GM18505 (cell line): ENCODE data around the gene RNU1-1.
"Not testable (repeated sequence)": the region's sequence is repeated elsewhere in the genome, so short reads cannot be mapped to it uniquely, and the experiment has no call there.

Experiments
- ATAC-seq: cut with Tn5 transposase; IDR thresholded peaks from one replicate; pipeline ENCODE4 v1.9.1; 2021; ENCODE audit not compliant: unreplicated experiment
- POLR2A ChIP-seq: IDR thresholded peaks from 4 replicates; pipeline ENCODE4 v1.6.1; 2011; ENCODE audit warnings: borderline replicate concordance; ENCODE audit not compliant: insufficient read depth, insufficient read length; ENCODE audit errors: extremely low read depth

RNU1-1 gene

DNA sequence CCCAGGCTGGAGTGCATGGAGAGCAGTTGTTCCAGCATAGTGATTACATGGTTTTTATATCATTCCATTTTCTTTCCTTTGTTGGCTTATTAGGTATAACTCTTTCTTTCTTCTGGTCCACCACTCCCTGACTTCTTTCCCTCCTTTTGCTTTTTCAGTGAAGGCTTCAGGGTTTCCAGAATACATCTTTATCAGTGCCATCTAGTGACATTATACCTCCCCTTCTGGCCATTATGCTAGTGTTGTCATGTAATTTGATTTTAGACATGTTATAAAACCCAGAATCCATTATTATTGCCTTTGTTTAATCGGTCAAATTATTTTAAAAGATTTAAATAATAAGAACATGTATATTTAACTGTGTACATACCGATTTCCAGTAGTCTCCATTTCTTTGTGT is 10.6 kb downstream of the RNU1-1 start:
- TF ChIP-seq POLR2A, result no peak
- no peak for ATAC-seq

DNA sequence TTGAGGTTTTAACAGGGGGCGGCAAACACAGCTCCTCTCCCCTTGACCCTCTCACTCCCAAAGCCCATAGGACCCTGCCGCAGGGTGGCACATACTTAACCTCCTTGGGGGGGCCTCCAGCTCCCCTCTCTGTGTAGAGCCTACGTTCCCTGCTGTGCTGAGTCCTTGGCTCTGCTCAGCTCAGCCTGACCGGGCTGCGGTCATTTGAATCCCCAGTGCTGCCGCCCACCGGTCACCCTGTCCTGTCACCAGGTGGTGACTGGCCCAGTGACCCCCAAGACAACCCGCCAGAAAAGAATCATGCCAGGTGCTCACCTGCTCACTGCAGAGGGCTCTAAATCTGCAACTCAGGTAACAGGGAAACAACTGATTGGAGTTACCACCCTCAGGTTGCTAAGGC is 12.6 kb downstream of the RNU1-1 start:
- not testable (repeated sequence) for ATAC-seq

DNA sequence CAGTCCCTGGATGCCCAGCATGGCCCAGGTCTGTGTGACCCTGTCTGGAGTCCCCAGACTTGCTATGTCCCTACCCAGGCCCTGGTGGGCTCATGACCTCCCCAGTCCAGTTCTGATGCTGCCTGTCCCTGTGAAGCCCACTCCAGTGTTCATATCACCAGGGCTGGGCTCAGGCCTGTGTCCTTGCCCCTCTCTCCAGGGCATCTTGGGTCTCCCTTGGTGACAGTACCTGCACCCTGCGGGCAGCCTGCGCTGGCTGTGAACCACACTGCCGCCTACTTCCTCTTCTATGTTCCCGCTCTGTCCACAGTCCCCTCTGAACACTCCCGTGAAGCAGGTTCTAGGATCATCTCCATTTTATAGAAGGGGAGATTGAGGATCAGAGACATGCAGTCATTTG is 13.1 kb downstream of the RNU1-1 start:
- ATAC-seq, result not testable (repeated sequence)

DNA sequence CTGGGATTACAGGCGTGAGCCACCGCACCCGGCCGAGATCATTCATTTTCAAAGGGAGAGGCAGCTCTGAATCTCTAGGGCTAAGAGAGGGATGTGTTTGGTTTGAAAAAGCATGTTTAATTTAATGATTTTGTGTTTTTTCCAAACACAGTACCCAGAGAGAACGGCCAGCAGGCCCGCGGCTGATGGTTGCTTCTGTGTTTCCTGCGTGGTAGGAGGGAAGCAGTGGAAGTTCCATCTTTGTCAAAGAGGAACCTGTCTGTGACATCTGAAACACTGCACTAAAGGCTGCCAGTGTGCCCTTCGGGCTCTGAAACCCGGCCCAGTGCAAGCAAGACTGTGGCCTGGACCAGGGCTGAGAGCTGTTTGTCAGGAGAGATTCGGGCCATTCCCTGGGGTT is 13.6 kb downstream of the RNU1-1 start:
- not testable (repeated sequence) for ATAC-seq

DNA sequence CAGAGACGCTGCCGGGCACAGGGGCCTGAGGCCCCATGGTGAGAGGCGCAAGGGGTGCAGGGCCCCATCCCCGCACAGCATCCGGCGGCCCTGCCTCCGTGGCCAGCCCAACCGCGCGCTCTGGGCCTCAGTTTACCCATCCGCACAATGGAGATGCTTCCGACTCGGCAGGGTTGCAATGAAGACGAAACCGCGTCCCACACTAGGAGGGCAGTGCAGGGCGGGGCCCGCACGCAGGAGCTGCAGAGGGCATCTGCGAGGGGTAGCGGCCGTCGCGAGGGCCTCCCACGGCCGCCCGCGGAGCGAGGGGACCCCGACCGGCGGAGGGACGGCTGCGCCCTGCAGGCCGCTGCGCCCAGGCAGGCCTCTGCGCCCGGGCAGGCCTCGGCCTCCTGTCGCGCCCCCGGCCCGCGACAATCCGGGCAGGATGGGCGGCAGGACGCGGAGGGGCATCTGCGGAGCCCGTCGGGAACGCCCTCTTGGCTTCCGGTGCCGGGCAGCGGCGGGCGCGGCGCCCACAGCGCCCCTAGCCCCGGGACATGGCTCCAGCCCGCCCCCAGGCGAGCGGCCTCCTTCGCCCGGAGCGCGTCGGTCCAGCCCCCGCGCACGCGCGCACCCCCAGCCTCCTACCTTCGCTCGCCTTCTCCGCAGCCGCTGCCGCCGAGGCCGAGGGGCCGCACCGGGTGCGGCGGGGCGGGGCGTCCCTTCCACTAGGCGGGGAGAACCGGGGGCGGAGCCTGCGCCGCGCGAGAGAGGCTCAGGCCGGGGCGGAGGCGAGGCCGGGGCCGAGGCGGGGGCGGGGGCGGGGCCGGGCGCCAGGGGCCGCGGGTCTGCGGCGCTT is 15.3 kb downstream of the RNU1-1 start:
- peak; percentile 56 for TF ChIP-seq POLR2A
- peak; percentile 84 for ATAC-seq

DNA sequence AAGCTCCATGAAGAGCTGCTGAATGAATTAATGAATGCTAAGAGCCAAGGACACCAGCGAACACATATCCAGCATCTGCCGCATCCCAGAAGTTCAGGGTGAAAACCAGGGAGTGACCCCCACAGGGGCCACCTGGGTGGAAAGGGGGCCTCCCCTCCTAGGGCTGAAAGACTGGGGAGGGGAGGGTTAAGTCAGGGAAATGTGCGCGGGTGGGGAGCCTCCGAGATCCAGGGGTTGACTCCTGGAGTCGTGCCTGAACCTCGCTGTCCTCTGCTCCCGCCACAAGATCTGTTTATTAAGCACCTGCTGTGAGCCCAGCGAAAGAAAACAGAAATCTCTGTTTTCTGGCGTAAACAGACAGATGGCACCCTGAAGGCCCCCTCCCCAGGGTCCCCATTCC is 16.0 kb downstream of the RNU1-1 start:
- not testable (repeated sequence) for ATAC-seq

DNA sequence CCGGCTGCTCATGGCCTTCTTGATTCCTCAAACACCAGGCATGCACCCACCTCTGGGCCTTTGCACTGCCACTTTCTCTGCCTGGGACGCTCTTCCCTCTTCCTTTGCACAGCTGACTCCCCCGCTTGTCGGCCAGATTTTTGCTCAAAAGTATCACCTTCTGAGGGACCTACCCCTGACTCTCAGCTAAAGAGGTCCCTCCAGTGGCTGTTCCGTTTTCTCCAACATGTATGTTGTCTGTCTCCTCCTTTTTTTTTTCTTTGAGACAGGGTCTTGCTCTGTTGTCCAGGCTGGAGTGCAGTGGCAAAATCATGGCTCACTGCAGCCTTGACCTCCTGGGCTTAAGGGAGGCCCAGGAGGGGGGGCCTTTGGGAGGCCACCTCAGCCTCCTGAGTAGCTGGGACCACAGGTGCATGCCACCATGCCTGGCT is 16.6 kb downstream of the RNU1-1 start:
- ATAC-seq, result not testable (repeated sequence)

DNA sequence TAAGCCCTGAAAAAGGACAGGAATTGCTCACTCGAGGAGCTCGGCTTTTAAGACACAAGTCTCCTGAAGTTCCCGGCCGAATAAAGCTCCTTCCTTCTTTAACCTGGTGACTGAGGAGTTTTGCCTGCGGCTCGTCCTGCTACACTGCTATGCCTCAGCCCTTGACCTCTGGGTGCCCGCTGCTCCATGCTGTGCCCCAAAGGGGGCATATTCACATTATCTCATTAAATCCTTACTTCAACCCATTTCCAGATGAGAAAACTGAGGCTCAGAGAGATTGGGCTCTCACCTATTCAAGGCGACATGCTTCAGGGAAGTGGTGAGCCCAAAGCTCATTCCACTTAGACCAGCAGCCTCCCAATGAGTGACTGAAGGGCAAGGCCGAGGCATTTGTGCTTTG is 20.4 kb downstream of the RNU1-1 start:
- ATAC-seq, result not testable (repeated sequence)

DNA sequence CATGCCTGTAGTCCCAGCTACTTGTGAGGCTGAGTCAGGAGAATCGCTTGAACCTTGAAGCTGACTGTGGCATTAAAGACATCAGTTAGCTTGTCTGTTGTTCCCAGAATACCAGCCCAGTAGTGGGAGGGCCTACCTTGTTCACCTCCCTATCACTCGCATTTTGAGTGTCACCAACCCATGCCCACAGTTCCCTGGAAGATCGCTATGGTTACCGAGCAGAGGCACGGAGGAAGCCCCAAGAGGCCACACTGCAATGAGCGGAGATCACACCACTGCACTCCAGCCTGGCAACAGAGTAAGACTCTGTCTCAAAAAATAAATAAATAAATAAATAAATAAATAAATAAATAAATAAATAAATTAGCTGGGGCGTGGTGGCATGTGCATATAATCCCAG is 21.1 kb downstream of the RNU1-1 start:
- ATAC-seq, result not testable (repeated sequence)

DNA sequence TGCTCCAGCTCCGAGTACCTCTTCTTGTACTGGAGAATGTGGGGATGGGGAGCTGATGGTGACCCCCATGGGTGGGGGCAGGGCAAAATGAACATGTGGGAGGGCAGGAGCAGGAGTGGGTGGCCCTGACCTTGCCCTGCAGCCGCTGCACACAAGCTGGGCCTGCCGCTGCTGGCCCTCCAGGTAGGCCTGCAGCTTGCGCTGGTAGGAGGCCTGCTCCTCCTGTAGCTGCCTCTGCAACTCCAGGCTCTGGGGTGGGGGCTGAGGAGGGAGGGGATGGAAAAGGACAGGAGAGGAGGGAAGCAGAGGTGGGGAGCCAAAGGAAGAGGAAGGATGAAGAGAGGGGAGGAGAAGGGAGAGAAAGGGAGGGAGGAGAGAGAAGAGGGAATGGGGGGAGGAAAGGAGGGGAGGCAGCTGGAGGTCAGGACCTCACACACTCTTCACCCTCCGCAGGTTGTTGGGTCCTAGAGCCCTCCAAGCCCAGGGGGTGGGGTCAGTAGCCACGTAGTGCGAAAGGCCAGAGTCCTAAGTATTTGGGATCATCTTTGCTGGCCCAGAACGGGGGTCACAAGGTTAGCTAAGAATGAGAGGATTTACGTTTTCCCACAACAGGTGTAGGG is 22.9 kb downstream of the RNU1-1 start:
- ATAC-seq, result no peak
- no peak for TF ChIP-seq POLR2A

DNA sequence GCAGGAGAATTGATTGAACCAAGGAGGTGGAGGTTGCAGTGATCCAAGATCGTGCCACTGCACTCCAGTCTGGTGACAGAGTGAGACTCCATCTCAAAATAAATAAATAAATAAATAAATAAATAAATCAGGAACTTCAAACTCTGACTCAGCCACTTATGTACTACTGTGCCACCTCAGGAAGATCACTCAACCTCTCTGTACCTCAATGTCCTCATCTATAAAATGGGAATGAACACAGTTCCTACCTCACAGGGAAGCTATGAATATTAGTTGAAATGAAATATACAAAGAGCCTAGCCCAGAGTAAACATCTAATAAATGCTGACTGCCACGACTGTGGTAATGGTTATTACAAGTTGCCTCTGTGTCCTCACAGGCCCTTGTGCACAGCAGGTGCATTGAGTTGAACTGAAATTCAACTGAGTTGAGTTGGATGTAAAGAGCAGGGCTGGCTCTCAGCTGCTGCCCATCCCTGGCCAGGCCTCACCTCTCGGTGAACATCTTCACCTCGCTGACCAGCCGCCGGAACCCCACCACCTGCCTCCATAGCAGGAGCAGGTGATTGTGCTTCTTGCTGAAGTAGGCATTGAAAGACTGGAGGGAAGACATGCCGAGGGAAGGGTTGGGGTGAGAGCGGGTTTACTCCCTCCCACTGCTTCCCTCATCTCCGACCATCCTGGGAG is 24.7 kb downstream of the RNU1-1 start:
- not testable (repeated sequence) for ATAC-seq

DNA sequence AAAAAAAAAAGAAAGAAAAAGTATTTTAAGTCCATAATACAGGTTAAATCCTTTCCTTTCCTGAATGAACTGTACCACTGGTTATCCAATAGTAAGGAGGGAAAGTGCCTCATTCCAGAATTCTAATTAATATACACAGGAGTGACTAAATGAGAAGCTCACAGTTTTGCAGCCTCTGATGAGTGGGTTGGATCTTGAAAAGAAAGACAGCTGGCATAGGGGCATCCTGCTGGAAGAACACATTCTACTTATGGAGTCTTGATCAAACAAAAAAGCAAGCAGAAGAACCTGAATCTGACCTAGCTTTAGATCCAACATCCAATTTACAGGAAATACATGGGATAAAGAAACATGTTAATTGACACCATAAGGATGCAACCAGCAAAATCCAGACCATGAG is 27.1 kb downstream of the RNU1-1 start:
- not testable (repeated sequence) for ATAC-seq

DNA sequence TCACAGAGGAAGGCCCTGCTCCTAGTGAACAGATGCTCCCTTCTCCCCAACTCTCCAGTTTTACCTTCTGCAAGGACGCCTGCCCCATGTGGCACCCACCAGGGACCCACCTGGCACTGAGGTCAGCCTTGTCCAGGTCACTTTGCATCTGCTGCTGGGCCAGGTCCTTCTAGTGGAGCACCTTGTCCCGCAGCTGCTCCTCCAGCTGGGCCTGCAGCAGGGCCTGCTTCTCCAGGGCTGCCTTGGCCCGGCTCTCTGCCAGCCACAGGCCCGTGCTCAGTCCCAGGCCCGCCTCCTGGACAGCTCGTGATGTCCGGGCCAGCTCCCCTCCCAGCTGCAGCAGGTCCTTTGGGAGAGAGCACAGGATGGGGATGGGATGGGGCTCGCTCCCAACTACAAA is 27.8 kb downstream of the RNU1-1 start:
- not testable (repeated sequence) for ATAC-seq

DNA sequence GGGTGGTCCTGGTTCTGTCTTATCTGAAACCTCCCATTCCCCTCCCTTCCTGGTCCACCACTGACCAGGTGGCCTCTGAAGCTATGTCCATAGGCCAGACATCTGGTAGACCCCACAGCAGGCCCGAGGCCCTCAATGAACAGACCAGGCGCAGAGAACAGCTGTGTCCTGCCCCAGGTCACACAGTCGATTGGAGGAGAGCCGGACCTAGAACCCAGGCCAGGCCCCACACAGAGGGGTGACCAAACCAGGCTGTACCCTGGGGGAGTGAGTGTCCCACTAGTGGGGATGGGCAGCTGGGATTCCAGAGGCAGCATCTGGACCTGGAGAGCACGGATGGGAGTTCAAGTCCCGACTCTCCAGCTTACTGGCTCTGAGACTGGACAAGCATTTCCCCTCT is 29.2 kb downstream of the RNU1-1 start:
- no peak for TF ChIP-seq POLR2A
- no peak for ATAC-seq

DNA sequence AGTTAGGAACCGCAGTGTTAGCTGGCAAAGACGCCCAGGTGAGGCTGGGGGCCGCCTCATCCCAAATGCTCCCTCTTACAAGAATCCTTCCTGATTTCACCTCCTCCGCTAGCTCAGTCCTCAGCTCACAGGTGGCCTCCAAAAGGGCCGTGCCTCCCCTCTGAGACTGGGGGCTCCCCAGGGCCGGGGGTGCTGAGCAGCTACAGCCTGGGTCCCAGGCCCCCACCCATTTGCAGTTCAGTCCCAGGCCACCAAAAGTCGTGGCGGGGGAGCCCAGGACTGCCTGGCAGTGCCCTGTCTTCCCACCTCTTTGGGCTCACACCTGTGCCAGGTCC is 29.6 kb downstream of the RNU1-1 start:
- ATAC-seq, result no peak
- no peak for TF ChIP-seq POLR2A

DNA sequence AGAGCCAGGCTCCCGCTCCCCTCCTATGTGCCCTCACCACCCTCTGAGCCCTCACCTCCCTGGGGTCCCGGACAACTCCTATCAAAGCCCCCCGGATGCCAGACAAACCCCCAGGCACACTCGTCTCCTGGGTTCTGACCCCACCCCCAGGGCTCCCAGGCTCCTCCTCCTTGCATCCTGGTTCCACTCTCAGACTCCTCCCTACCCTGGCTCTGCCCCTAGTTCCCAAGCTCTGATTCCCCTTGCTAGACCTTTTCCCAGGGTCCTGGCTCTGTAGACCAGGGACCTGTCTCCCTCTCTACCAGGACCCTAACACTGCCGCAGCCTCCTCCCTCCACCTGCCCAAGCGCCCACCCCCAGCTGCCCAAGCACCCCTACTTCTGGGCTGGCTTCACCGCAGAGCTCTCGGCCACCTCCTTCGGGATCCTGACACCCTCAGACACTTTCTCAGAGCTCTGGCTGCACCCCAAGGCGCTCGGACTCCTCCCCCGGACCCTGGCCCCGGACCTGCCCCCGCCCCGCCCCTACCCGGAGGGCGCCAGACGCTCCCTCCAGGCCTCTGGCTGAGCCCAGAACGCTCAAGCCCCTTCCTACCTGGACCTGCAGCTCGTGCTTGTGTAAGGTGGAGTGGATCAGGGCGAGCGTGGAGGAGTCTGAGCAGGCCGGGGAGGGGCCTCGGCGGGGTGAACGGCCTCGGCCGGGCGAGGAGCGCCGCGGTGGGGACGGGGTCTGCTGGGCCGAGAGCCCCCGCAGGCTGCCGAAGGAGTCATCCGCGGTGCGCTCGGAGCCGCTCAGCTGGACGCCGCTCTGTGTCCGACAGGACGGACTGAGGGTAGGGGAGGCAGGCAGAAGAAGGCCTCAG is 30.2 kb downstream of the RNU1-1 start:
- not testable (repeated sequence) for ATAC-seq

DNA sequence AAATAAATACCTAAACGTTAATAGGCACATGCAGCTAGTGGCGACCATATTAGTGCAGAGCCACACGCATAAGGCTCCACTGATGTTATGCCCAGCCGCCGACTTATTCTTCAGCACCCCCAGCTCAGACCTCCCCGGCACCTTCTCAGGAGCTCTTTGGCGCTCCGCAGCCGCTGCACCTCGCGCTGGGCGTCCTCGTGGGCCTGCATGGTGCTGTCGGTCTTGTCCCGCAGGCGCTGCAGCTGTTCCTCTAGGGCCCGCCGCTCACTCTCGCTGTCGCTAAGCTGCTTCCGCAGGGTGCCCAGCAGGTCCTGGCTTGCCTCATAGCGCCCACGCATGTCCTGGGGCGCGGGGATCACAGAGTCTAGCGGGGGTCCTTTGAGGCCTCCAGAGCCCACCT is 30.9 kb downstream of the RNU1-1 start:
- not testable (repeated sequence) for ATAC-seq
